ENCODE results near the gene CEL.

GRCh38 chr9:133088756-133089155 lies 27.0 kb downstream of the CEL start:
- TF ChIP-seq CTCF (IDR thresholded peaks at IDR 0.05; ENCODE audit: insufficient read depth, low read depth, low read length) (no peak), EZH2 (IDR thresholded peaks at IDR 0.05; ENCODE audit: insufficient read depth, low read length) (no peak)
